A549 (cell line): Measurements from ENCODE around the gene TRAPPC3.

ENCODE experiments used
- CEBPB ChIP-seq, 2 experiments: fragments of >200 bp in 1 of 2; sonication (Bioruptor Twin) in 1 of 2; formaldehyde crosslinking in 1 of 2; IDR thresholded peaks; 2 replicates each; pipeline ENCODE4 v1.6.1; 2012 to 2016
- CTCF ChIP-seq: fragments of >200 bp; sonication (Bioruptor Twin); formaldehyde crosslinking; IDR thresholded peaks from 3 replicates; pipeline ENCODE4 v1.5.1; 2016
- EP300 ChIP-seq, 2 experiments: fragments of >200 bp; sonication (Bioruptor Twin); formaldehyde crosslinking; IDR thresholded peaks; 2 replicates in 1 of 2; 3 replicates in 1 of 2; pipeline ENCODE4 v1.6.1; 2016 to 2017
- POLR2A ChIP-seq: IDR thresholded peaks from 2 replicates; pipeline ENCODE4 v1.6.1; 2012; ENCODE audit warnings: mild to moderate bottlenecking, low read length
- RCOR1 ChIP-seq: fragments of 150-350 bp; IDR thresholded peaks from 2 replicates; pipeline ENCODE4 v1.6.1; 2014; ENCODE audit warnings: antibody characterized with exemption, low read length, low read depth
- RFX5 ChIP-seq: fragments of 450-650 bp; IDR thresholded peaks from 2 replicates; pipeline ENCODE4 v1.7.1; 2014; ENCODE audit warnings: antibody characterized with exemption, mild to moderate bottlenecking, moderate library complexity

GRCh38 chr1:36157115-36157903, 8.0 kb upstream of the TRAPPC3 start:
- TF ChIP-seq RCOR1 (no peak), EP300 (IDR thresholded peaks at IDR 0.05) (no peak), CTCF (no peak), CEBPB (IDR thresholded peaks at IDR 0.05) (no peak), POLR2A (no peak), RFX5 (no peak)
